ENCODE data around the gene GHDC. TPM values are rescaled to one million over a fixed set of nuclear protein-coding genes. Genes with fewer than 3 reads are reported as not detected.

GHDC gene
- polyA plus RNA-seq, 1 donor (not counting 4 experiments of a cell fraction or from before 2014, with no cell fraction given): 2.7 TPM

DNA sequence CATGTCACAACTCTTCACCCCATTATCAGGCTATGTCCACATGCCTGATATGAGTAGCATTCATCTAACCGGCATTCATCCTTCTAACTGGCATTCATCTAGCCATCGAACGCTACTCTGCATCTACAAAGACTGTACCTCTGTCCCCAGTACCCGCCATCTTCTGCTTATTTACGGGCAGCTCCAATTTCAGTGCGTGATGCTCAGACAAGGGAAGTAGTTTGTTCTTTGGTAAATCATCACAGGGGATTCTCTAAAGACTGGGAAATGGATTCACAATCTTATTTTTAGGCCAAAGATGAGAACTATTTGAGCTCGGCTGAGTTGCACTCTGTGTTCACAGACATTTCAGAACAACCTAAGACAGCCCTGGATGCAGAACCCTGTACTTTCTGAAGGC, 42.5 kb upstream of the GHDC start:
- FAIRE-seq (no peak), DNase-seq (ENCODE audit: low read depth, low spot score) (no peak)
- no peaks in the 10 kb centered on the region for H4K20me1 ChIP-seq (ENCODE audit: control insufficient read depth, extremely low read depth, insufficient read depth, low read length)
- H3K79me2 ChIP-seq (ENCODE audit: control insufficient read depth, insufficient read depth, low read length): no peaks in the 10 kb centered on the region
- no peak overlapping the region for H3K9ac ChIP-seq (ENCODE audit: control insufficient read depth, extremely low read depth, insufficient read depth, low read length)
- H3K9me1 ChIP-seq (ENCODE audit: control insufficient read depth, extremely low read depth, insufficient read depth, low read length): no peaks in the 10 kb centered on the region
- no peak overlapping the region for H3K27ac ChIP-seq (ENCODE audit: control insufficient read depth, insufficient read depth, low read length)
- H3K4me1 ChIP-seq (ENCODE audit: control insufficient read depth, extremely low read depth, insufficient read depth, low read length): no peaks in the 10 kb centered on the region
- no peak overlapping the region for H2AFZ ChIP-seq (ENCODE audit: control insufficient read depth, low read length)
- H3K36me3 ChIP-seq (ENCODE audit: control insufficient read depth in 2 of 2, extremely low read depth in 1 of 2, insufficient read depth in 2 of 2, low read length in 2 of 2): no peaks in the 10 kb centered on the region
- dilution Hi-C loops (cut with MboI; ENCODE audit: extremely low pct_ligation_motif_present, low sequenced_read_pairs): no loop called here
- H3K9me3 ChIP-seq (ENCODE audit: control insufficient read depth, low read depth, low read length): no peaks in the 10 kb centered on the region
- H3K4me3 ChIP-seq (ENCODE audit: control insufficient read depth in 2 of 3, extremely low read depth in 1 of 3, insufficient read depth in 2 of 3, low read depth in 1 of 3, low read length in 3 of 3): no peak overlapping the region
- no peaks in the 10 kb centered on the region for H3K27me3 ChIP-seq (ENCODE audit: control insufficient read depth, extremely low read depth, insufficient read depth, low read length)
- TF ChIP-seq, protein P1, sequence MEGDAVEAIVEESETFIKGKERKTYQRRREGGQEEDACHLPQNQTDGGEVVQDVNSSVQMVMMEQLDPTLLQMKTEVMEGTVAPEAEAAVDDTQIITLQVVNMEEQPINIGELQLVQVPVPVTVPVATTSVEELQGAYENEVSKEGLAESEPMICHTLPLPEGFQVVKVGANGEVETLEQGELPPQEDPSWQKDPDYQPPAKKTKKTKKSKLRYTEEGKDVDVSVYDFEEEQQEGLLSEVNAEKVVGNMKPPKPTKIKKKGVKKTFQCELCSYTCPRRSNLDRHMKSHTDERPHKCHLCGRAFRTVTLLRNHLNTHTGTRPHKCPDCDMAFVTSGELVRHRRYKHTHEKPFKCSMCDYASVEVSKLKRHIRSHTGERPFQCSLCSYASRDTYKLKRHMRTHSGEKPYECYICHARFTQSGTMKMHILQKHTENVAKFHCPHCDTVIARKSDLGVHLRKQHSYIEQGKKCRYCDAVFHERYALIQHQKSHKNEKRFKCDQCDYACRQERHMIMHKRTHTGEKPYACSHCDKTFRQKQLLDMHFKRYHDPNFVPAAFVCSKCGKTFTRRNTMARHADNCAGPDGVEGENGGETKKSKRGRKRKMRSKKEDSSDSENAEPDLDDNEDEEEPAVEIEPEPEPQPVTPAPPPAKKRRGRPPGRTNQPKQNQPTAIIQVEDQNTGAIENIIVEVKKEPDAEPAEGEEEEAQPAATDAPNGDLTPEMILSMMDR (optimal IDR thresholded peaks at IDR 0.05 in 1 of 3, IDR thresholded peaks at IDR 0.05 in 1 of 3, conservative IDR thresholded peaks at IDR 0.05 in 1 of 3; ENCODE audit: extremely low read depth in 1 of 3, insufficient read depth in 2 of 3, low read length in 3 of 3): no peak
- H3K4me2 ChIP-seq (ENCODE audit: control insufficient read depth, extremely low read depth, insufficient read depth, low read depth, low read length): no peak overlapping the region

DNA sequence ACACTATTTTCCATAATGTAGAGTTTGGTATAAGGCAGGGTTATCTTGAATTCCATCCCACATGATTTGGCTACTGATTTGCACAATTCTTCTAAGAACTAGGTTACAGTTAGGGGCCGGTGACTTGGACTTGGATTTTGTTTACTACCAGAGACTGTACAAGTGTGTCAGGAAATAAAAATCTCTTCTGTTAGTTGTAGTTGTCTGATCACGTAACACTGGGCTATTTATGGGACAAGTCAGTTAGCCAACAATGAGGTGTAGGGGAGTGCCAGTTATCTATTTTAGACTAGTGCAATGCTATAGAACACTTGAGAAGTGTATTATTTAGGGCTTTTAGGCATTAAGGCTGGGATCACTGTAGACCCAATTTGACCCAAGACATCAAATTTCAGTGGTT, 39.7 kb upstream of the GHDC start:
- Histone ChIP-seq H3K9me1 (ENCODE audit: control insufficient read depth, extremely low read depth, insufficient read depth, low read length) (no peaks in the 10 kb centered on the region), H3K36me3 (ENCODE audit: control insufficient read depth in 2 of 2, extremely low read depth in 1 of 2, insufficient read depth in 2 of 2, low read length in 2 of 2) (no peaks in the 10 kb centered on the region), H3K79me2 (ENCODE audit: control insufficient read depth, insufficient read depth, low read length) (no peaks in the 10 kb centered on the region), H3K4me2 (ENCODE audit: control insufficient read depth, extremely low read depth, insufficient read depth, low read depth, low read length) (no peak overlapping the region), H3K9ac (ENCODE audit: control insufficient read depth, extremely low read depth, insufficient read depth, low read length) (no peak overlapping the region), H3K27me3 (ENCODE audit: control insufficient read depth, extremely low read depth, insufficient read depth, low read length) (no peaks in the 10 kb centered on the region), H3K4me1 (ENCODE audit: control insufficient read depth, extremely low read depth, insufficient read depth, low read length) (no peaks in the 10 kb centered on the region), H3K4me3 (ENCODE audit: control insufficient read depth in 2 of 3, extremely low read depth in 1 of 3, insufficient read depth in 2 of 3, low read depth in 1 of 3, low read length in 3 of 3) (no peak overlapping the region), H3K27ac (ENCODE audit: control insufficient read depth, insufficient read depth, low read length) (no peak overlapping the region), H3K9me3 (ENCODE audit: control insufficient read depth, low read depth, low read length) (no peaks in the 10 kb centered on the region), H2AFZ (ENCODE audit: control insufficient read depth, low read length) (no peak overlapping the region), H4K20me1 (ENCODE audit: control insufficient read depth, extremely low read depth, insufficient read depth, low read length) (no peaks in the 10 kb centered on the region)
- FAIRE-seq (no peak), DNase-seq (ENCODE audit: low read depth, low spot score) (no peak)
- TF ChIP-seq EZH2 (IDR thresholded peaks at IDR 0.05; ENCODE audit: low read length): no peak
- TF ChIP-seq, protein P1 (optimal IDR thresholded peaks at IDR 0.05 in 1 of 3, IDR thresholded peaks at IDR 0.05 in 1 of 3, conservative IDR thresholded peaks at IDR 0.05 in 1 of 3; ENCODE audit: extremely low read depth in 1 of 3, insufficient read depth in 2 of 3, low read length in 3 of 3): no peak
- dilution Hi-C loops (cut with MboI; ENCODE audit: extremely low pct_ligation_motif_present, low sequenced_read_pairs): no loop called here
